HK-2 (cell line): Measurements from ENCODE around the gene CCDC88C.
A peak's percentile ranks its signal among the peaks of the same experiment; 100 is the strongest.

Source experiments
- DNase-seq: peaks from one replicate; pipeline ENCODE4 v3.0.0-alpha.2; 2018; ENCODE audit not compliant: unreplicated experiment

The CCDC88C gene

GRCh38 chr14:91377700-91378652 lies 39.6 kb downstream of the CCDC88C start:
- DNase-seq, result no peak

DNA sequence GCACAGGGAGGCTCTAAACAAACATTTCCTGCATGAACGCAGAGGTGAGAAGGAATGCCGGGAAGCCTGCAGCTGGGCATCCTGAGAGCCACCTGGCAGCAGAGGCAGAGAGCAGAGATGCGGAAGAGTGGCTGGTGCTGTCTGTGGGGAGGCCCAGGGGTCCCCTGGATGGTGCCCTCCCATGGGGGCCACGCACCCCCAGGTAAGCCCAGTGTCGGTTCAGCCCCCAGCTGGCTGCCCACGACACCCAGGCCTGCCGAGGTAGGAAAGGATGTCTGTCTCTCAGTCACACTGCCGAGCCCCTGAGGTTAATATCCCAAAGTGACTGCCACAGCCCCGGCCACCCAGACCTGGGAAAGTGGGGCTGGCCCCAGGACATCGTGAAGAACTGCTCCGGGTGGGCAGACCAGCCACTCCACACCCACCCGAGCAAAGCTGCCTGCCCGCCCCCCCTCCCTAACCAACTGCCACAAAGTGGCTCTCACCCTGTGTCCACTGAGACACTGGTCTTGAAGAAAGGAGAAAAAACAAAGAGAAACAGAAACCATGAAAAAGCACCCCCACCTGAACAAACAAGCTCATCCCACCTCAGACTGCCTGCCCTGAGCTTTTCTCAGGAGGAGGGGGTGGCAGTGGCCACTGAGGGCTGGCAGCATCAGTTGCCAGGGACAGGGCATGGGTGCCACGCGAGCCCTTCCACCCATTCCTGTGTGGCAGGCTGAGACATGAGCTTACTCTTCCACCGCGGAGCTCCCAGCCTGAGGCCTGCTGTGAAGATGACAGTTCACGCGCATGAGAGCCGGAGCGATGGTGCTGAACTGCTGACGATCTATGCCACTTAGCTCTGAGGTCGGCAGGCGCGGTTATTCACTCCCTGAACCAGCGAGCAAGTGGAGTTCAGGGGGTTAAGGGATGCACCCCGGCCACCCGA lies 40.8 kb downstream of the CCDC88C start:
- no peak for DNase-seq

- DNase-seq, result no peak
Observed at GRCh38 chr14:91375720-91376452, 41.7 kb downstream of the CCDC88C start.

- no peak for DNase-seq
Observed at GRCh38 chr14:91374879-91375702, 42.5 kb downstream of the CCDC88C start.

GRCh38 chr14:91374287-91374878 lies 43.2 kb downstream of the CCDC88C start:
- no peak for DNase-seq

DNA sequence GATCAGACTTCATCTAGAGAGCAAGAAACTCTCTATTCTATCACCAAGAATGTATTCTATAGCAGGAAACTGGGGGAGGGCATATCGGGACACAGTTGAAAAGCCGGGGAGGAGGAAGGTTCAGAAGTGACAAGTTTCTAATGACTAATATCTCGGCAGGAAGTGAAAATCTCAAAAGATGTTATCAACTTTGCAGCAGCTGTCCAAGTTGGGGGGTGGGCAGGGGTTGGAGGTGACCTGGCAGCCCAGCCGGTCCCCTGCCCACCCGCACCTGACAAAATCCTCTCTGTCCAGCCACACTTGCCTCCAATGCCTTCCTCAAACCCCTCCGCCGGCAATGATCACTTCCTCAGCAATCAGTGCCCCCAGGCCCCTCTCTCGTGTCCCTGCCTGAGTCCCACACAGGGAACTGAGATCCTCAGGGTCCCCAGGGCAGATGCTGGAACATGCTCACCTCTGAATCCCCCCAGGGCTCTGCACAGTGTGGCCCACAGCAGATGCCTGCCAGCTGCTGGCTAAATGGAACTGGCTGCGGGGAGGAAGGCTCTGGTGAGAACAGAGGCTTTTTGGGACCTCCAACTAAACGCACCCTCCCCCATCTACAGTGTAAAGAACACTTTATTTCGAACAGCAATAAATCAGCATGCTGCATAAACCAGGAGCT lies 43.9 kb downstream of the CCDC88C start:
- DNase-seq, result no peak

- no peak for DNase-seq
Observed at GRCh38 chr14:91372671-91373495, 44.7 kb downstream of the CCDC88C start.

- no peak for DNase-seq
Observed at GRCh38 chr14:91371990-91372375, 45.6 kb downstream of the CCDC88C start.

GRCh38 chr14:91371011-91371989 lies 46.3 kb downstream of the CCDC88C start:
- DNase-seq, result no peak

GRCh38 chr14:91369628-91370445 lies 47.8 kb downstream of the CCDC88C start:
- no peak for DNase-seq

- no peak for DNase-seq
Observed at GRCh38 chr14:91368776-91369416, 48.7 kb downstream of the CCDC88C start.

DNA sequence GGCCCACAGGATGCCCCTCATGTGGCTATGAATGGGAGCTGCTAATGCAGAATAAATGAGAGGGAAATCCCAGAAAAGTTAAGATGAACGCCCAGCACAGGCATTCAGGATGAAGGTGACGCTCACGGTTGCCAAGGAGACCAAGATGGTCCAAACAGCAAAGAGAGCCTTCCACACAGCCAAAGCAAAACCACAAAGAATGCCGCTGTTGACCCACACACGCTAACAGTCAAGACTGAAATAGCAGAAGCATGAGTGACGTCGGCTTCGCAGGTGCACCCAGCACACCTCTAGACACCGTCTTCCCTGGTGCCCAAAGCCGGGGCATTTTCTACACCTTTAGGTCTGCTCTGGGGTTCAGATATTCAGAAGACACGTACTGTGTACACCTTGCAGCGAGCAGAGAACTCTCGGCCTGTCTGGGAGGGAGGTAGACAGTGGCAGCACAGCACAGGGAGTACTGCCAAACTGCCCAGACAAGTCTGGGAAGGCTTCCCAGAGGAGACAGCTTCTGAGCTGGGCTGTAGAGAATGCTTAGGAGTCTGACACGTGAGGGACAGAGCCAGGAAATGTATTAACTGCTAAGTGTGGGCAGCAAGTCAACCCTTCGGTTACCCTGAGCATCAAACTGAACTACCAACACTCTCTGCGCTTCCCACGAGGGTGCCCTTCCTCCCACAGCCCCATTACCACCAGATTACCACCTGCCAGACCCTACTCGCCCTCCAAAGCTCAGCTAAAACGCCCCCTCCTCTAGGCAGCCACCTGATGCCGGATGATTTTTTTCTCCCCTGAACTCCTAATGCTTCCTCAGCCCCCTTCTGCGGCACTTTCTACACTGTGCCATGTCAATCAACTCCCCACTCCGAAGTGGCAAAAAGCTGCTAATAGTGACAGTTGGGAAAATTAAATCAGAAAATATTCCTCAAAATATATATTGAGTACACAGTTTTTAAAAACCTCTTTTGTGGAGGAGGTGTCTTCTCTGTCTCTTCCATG lies 50.1 kb downstream of the CCDC88C start:
- peak; percentile 53 for DNase-seq

DNA sequence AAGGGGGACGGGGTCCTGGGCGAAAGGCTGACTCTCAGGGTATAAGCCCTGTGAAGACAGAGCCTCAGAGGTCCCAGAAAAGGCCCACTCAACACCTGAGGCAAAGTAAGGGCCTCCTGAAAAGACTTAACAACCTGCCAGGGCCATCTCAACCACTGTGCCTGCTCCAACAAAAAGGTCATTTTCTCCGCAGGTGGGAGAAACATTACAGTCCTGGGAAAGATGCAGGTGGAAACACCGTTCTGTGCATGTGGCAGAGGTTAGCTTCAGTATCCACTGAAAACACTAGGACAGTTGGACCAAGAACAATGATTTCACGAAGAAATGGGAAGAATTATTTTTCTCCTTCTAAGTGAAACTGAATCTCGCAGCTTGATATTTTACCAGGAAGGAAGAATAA lies 50.9 kb downstream of the CCDC88C start:
- DNase-seq, result no peak

- DNase-seq, result no peak
Observed at GRCh38 chr14:91365552-91365951, 52.1 kb downstream of the CCDC88C start.
